Activated B cell treated with CpG ODN at 0.5 μM for 24 hours (primary cell): ENCODE measurements around the gene WFDC8. TPM values are rescaled to one million over a fixed set of nuclear protein-coding genes. Genes with fewer than 3 reads are reported as not detected.
"Not testable (repeated sequence)": the region's sequence is repeated elsewhere in the genome, so short reads cannot be mapped to it uniquely, and the experiment has no call there.

Experiments
- ATAC-seq: fragments of 200-7000 bp; cut with Tn5 transposase; one replicate; pipeline ENCODE4 v1.10.0; 2021; ENCODE audit warnings: low read depth, mild to moderate bottlenecking, moderate library complexity
- CTCF ChIA-PET: fragments of 350-600 bp; sonication (Branson Sonifier 250); formaldehyde crosslinking; loops from one replicate; lab custom pipeline; 2021; ENCODE audit warnings: antibody characterized with exemption; lab: Charles Lee
- POLR2A ChIA-PET: fragments of 350-600 bp; sonication (Branson Sonifier 250); formaldehyde crosslinking; loops from one replicate; lab custom pipeline; 2021; ENCODE audit warnings: antibody characterized with exemption; lab: Charles Lee
- DNase-seq: peaks from one replicate; pipeline ENCODE4 v3.0.0; 2022
- H3K27ac Mint-ChIP-seq: one replicate; pipeline ENCODE4 v1.8.0; 2020; ENCODE audit warnings: mixed read lengths
- H3K27me3 Mint-ChIP-seq: one replicate; pipeline ENCODE4 v1.8.0; 2021; ENCODE audit warnings: mixed read lengths
- H3K36me3 Mint-ChIP-seq: one replicate; pipeline ENCODE4 v1.8.0; 2021; ENCODE audit warnings: low read depth, mixed read lengths
- H3K4me1 Mint-ChIP-seq: one replicate; pipeline ENCODE4 v1.8.0; 2021; ENCODE audit warnings: mixed read lengths
- H3K4me3 Mint-ChIP-seq: one replicate; pipeline ENCODE4 v1.8.0; 2020; ENCODE audit warnings: mild to moderate bottlenecking, mixed read lengths
- H3K9me3 Mint-ChIP-seq: one replicate; pipeline ENCODE4 v1.8.0; 2020; ENCODE audit warnings: mixed read lengths
- intact Hi-C: fragments of 100-400 bp; cut with micrococcal nuclease; formaldehyde crosslinking; loops from one replicate; pipeline ENCODE4 v1.15.1; 2024
- total RNA-seq: library from RNA; stranded (reverse); gene quantifications from 2 replicates; pipeline ENCODE4 v1.2.3, GENCODE V29; 2022
- TF ChIP-seq, protein P1 (sequence below): fragments of 200-600 bp; IDR thresholded peaks from one replicate; pipeline ENCODE4 v1.8.0; 2022; ENCODE audit warnings: antibody characterized with exemption, mild to moderate bottlenecking

Gene WFDC8
- total RNA-seq, 1 donor from 2014 or later = not detected

DNA sequence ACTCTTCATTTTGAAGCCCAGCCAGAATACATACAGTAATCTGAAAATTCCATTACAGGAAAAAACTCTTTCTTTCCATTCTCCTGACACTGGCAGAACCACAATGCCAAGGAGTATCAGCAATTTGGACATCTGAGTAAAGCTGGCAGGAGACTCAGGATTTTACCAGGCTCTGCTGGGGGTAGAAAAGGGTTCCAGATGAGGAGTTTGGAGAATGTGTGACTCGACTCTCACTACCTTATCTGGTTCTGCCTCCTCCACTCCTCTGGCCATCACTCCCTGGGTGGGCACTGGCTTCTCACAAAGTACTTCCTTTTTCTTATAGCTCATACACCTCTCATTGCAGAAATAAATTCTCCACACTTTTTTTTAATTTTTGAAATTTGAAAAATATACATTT is 10.6 kb upstream of the WFDC8 start:
- no peak overlapping the region for H3K27ac Mint-ChIP-seq
- peaks cover 15% of the 10 kb centered on the region for H3K27me3 Mint-ChIP-seq
- ChIA-PET CTCF (no interaction called here), POLR2A (no interaction called here)
- ATAC-seq = no peak
- H3K4me3 Mint-ChIP-seq = no peak overlapping the region
- TF ChIP-seq, protein P1, sequence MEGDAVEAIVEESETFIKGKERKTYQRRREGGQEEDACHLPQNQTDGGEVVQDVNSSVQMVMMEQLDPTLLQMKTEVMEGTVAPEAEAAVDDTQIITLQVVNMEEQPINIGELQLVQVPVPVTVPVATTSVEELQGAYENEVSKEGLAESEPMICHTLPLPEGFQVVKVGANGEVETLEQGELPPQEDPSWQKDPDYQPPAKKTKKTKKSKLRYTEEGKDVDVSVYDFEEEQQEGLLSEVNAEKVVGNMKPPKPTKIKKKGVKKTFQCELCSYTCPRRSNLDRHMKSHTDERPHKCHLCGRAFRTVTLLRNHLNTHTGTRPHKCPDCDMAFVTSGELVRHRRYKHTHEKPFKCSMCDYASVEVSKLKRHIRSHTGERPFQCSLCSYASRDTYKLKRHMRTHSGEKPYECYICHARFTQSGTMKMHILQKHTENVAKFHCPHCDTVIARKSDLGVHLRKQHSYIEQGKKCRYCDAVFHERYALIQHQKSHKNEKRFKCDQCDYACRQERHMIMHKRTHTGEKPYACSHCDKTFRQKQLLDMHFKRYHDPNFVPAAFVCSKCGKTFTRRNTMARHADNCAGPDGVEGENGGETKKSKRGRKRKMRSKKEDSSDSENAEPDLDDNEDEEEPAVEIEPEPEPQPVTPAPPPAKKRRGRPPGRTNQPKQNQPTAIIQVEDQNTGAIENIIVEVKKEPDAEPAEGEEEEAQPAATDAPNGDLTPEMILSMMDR = no peak
- no peaks in the 10 kb centered on the region for H3K4me1 Mint-ChIP-seq
- H3K36me3 Mint-ChIP-seq = no peaks in the 10 kb centered on the region
- intact Hi-C loops = no loop called here
- no peaks in the 10 kb centered on the region for H3K9me3 Mint-ChIP-seq
- DNase-seq = no peak

DNA sequence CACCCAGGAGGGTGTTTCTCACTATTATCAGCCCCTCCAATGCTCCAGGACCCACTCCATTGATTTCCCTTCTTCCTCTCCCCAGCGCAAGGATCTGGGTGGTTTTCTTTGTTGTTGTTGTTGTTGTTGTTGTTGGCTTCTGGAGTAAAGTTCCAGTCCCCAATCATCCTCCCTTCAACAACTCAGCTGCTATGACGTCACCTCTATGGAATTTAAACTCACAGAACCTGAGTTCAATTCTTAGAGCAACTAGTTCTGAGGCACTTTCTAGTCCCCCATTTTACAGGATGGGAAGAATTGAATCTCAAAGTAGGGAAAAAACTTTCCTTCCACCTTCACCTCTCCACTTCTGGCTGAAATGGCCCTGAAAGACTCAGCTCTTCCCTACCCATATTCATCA is 9.7 kb upstream of the WFDC8 start:
- intact Hi-C loops = no loop called here
- ChIA-PET CTCF (no interaction called here), POLR2A (no interaction called here)
- no peak for ATAC-seq
- Mint-ChIP-seq H3K4me3 (no peak overlapping the region), H3K36me3 (no peaks in the 10 kb centered on the region), H3K27me3 (peaks cover 7% of the 10 kb centered on the region), H3K4me1 (no peaks in the 10 kb centered on the region), H3K9me3 (no peaks in the 10 kb centered on the region), H3K27ac (no peak overlapping the region)
- TF ChIP-seq, protein P1 = no peak
- no peak for DNase-seq

DNA sequence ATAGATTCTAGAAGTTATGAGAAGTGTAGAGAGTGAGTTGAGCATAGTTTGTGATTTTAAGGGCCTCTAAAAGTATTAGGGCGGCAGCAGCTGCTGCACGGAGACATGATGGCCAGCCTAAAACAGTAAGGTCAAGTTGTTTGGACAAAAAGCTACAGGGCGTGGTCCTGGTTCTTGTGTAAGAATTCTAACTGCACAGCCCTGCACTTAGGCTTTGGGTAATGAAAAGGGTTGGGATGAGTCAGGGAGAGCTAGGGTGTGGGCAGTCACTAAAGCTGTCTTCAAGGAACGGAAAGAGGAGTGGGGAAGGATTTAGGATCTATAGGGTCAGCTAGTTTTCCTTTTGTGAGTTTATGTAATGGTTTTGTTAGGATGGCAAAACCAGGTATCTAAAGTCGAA is 6.9 kb upstream of the WFDC8 start:
- H3K4me3 Mint-ChIP-seq, H3K9me3 Mint-ChIP-seq, CTCF ChIA-PET, H3K36me3 Mint-ChIP-seq, intact Hi-C loops, H3K4me1 Mint-ChIP-seq, H3K27ac Mint-ChIP-seq, ATAC-seq, POLR2A ChIA-PET, DNase-seq: not testable (repeated sequence)
- peaks cover 14% of the 10 kb centered on the region for H3K27me3 Mint-ChIP-seq

DNA sequence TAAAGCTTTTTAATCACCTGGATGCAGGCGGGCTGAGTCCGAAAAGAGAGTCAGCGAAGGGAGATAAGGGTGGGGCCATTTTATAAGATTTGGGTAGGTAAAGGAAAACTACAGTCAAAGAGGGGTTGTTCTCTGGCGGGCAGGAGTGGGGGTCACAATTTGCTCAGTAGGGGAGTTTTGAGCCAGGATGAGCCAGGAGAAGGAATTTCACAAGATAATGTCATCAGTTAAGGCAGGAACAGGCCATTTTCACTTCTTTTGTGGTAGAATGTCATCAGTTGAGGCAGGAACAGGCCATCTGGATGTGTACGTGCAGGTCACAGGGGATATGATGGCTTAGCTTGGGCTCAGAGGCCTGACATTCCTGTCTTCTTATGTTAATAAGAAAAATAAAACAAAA is 5.2 kb upstream of the WFDC8 start:
- H3K9me3 Mint-ChIP-seq, ATAC-seq, CTCF ChIA-PET: not testable (repeated sequence)

DNA sequence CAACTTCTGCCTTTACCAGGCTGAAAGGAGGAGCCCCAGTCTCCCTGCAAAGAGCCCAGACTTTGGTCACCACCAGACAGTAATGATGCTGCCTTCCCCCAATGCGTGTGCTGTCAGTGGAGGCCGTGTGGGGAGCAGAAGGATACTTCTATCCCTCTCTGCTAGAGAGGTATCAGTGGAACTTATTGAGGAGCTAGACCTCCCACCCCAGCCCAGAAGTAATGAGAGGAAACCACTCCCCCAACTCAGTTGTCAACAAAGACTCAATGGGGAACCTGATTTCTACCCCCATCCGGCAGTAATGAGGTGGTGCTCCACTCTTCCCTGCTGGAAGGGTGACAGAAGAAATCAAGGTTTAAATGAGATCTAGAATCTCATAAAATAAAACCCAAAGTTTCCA is 4.4 kb upstream of the WFDC8 start:
- intact Hi-C loops = no loop called here
- Mint-ChIP-seq H3K27ac (no peak overlapping the region), H3K9me3 (no peaks in the 10 kb centered on the region), H3K27me3 (peaks cover 22% of the 10 kb centered on the region), H3K36me3 (no peaks in the 10 kb centered on the region), H3K4me3 (no peak overlapping the region), H3K4me1 (no peaks in the 10 kb centered on the region)
- ChIA-PET POLR2A (no interaction called here), CTCF (no interaction called here)
- TF ChIP-seq, protein P1 = no peak
- DNase-seq (no peak), ATAC-seq (no peak)

More for the DNA sequence above, 5.2 kb upstream of the WFDC8 start:
- intact Hi-C loops, DNase-seq, H3K4me3 Mint-ChIP-seq, H3K27ac Mint-ChIP-seq, POLR2A ChIA-PET, H3K4me1 Mint-ChIP-seq, H3K36me3 Mint-ChIP-seq: not testable (repeated sequence)
- H3K27me3 Mint-ChIP-seq = peaks cover 20% of the 10 kb centered on the region

DNA sequence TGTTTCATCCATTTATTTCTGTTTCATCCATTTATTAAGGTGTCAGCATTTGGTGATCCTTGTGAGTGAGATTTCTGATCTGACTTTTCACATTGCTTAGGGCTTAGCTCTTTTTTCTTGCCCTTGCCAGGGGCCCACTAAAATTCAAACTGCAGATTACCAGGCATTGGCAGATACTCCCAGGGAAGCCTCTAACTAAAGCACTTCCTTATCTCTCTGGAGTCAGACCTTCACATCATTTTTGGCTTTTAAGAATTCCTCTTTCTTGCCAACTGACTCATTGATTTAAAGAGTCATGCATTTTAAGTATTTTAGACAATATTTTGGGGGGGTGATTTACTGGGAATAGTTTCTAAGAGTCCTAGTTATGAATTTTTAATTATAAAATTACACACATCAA is 2.6 kb upstream of the WFDC8 start:
- no peaks in the 10 kb centered on the region for H3K4me1 Mint-ChIP-seq
- CTCF ChIA-PET = no interaction called here
- H3K27ac Mint-ChIP-seq = no peak overlapping the region
- no peaks in the 10 kb centered on the region for H3K36me3 Mint-ChIP-seq
- H3K27me3 Mint-ChIP-seq = peaks cover 25% of the 10 kb centered on the region
- DNase-seq (no peak), ATAC-seq (no peak)
- TF ChIP-seq, protein P1 = no peak
- intact Hi-C loops = no loop called here
- H3K4me3 Mint-ChIP-seq = no peak overlapping the region
- POLR2A ChIA-PET = no interaction called here
- H3K9me3 Mint-ChIP-seq = no peaks in the 10 kb centered on the region
